Ovary (tissue), 9 donors: Measurements from ENCODE around the gene CHN2. TPM values are rescaled to one million over a fixed set of nuclear protein-coding genes. Genes with fewer than 3 reads are reported as not detected.

ENCODE experiments used
- DNase-seq, 5 donors: peaks; one replicate each; pipeline ENCODE4 v3.0.0-alpha.2; 2019 to 2020
- H3K27ac ChIP-seq, 2 donors: fragments of 200-600 bp; one replicate each; pipeline versions ENCODE4 v1.5.1 to v1.8.0; 2019 to 2022
- H3K27me3 ChIP-seq: fragments of 200-600 bp; one replicate; pipeline ENCODE4 v1.8.0; 2022
- H3K36me3 ChIP-seq: fragments of 200-600 bp; sonication (generic); one replicate; pipeline ENCODE4 v1.5.1; 2019
- H3K4me1 ChIP-seq: one replicate; pipeline ENCODE4 v1.8.1; 2013; ENCODE audit warnings: mild to moderate bottlenecking, moderate library complexity; ENCODE audit not compliant: insufficient read depth
- H3K4me3 ChIP-seq: fragments of 200-600 bp; sonication (generic); one replicate; pipeline ENCODE4 v1.5.1; 2017
- H3K9me3 ChIP-seq, 2 donors: fragments of 200-600 bp in 1 of 2; sonication (generic) in 1 of 2; one replicate each; pipeline versions ENCODE4 v1.5.1 to v1.8.1; 2013 to 2019; ENCODE audit warnings: mild to moderate bottlenecking in 1 of 2, moderate library complexity in 1 of 2
- EP300 ChIP-seq: sonication (generic); formaldehyde crosslinking; IDR thresholded peaks from one replicate; pipeline ENCODE4 v1.6.1; 2017; ENCODE audit warnings: antibody characterized with exemption
- POLR2A ChIP-seq: fragments of 450-650 bp; IDR thresholded peaks from one replicate; pipeline ENCODE4 v1.6.1; 2017; ENCODE audit warnings: antibody characterized with exemption, mild to moderate bottlenecking, moderate library complexity
- WGBS, 3 donors: extraction: QIAGEN DNeasy Blood & Tissue Kit in 1 of 3; methylation state at CpG; one replicate each; pipeline versions ENCODE4 v1.1.5 to v1.1.7; 2013 to 2017; 5-methylcytosine and 5-hydroxymethylcytosine counted together
- intact Hi-C, 4 donors: fragments of 100-400 bp; cut with DNase I; formaldehyde crosslinking; loops; one replicate each; pipeline versions ENCODE4 v1.11.0 to v1.15.1; 2022 to 2023
- polyA plus RNA-seq, 2 donors: library from polyadenylated mRNA; stranded (reverse); fragments of 200-250 nt in 1 of 2; fragments of 350-450 nt in 1 of 2; fragmentation: Illumina TruSeq in 1 of 2; extraction: RNeasy Lipid Tissue Mini Kit (QIAGEN cat#74804) in 1 of 2; gene quantifications; one replicate each; pipeline ENCODE4 v1.2.3, GENCODE V29; 2013 to 2014
- total RNA-seq, 7 donors: library from RNA; depleted of rRNA in 2 of 7; stranded (reverse); fragments of >200 nt in 2 of 7; fragmentation: NEBNext Ultra II Directional in 3 of 7; extraction: Animal tissue kit (Norgen Biotek cat#: 25700) in 3 of 7; gene quantifications; one replicate each; pipeline versions ENCODE4 v1.1.0 to v1.2.4, GENCODE V29; 2016 to 2023
- TF ChIP-seq, protein P1 (sequence below), 3 donors: fragments of 450-650 bp in 2 of 3; fragments of 200-600 bp in 1 of 3; IDR thresholded peaks; one replicate each; pipeline versions ENCODE4 v1.5.1 to v1.8.0; 2016 to 2022; ENCODE audit warnings: antibody characterized with exemption in 3 of 3, mild to moderate bottlenecking in 1 of 3
- donor health status: DM: no; HTN: no; CAD: no; lungs with moderate emphysema.
- donor health status: DM: no; HTN: no; CAD: no.
- donor health status: Bipolar disorder and iron deficiency.
- donor health status: DM: yes; HTN: yes; CAD: no.
- donor health status: DM: no; HTN: no; CAD: no.
- donor health status: DM: yes; HTN: yes; CAD: no.

Gene CHN2
- total and polyA plus RNA-seq, 9 donors, result 17.9 to 32.6 (median 22.3) TPM

DNA sequence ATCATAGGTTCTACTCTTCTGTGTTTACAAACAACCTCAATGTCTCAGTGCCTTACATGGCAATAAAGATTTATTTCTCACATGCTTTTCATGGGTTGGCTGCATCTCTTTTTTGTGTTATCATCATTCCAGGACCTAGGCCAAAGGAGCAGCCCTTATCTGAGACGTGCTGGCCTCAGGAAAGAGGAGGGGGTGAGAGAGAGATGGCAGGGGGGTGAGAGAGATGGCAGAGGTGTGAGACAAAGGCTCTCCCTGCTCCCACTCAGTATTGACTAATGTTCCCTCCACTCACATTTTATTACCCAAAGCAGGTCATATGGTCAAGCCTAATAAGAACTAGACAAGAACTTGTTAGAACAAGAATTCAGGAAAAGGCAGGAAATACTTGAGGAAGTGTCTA, 249.0 kb downstream of the CHN2 start:
- intact Hi-C loops, result no loop called here
- H3K27ac ChIP-seq, result no peak overlapping the region
- H3K36me3 ChIP-seq, result no peaks in the 10 kb centered on the region
- no peak overlapping the region for H3K4me3 ChIP-seq
- no peak for DNase-seq
- H3K9me3 ChIP-seq, result no peaks in the 10 kb centered on the region
- H3K27me3 ChIP-seq, result no peaks in the 10 kb centered on the region
- peaks cover 8% of the 10 kb centered on the region for H3K4me1 ChIP-seq
- 47 to 65% (median 50%) methylated on average over 1 of the region's 1 CpG for WGBS, 3 donors
- TF ChIP-seq POLR2A (no peak), EP300 (no peak)
- TF ChIP-seq, protein P1, sequence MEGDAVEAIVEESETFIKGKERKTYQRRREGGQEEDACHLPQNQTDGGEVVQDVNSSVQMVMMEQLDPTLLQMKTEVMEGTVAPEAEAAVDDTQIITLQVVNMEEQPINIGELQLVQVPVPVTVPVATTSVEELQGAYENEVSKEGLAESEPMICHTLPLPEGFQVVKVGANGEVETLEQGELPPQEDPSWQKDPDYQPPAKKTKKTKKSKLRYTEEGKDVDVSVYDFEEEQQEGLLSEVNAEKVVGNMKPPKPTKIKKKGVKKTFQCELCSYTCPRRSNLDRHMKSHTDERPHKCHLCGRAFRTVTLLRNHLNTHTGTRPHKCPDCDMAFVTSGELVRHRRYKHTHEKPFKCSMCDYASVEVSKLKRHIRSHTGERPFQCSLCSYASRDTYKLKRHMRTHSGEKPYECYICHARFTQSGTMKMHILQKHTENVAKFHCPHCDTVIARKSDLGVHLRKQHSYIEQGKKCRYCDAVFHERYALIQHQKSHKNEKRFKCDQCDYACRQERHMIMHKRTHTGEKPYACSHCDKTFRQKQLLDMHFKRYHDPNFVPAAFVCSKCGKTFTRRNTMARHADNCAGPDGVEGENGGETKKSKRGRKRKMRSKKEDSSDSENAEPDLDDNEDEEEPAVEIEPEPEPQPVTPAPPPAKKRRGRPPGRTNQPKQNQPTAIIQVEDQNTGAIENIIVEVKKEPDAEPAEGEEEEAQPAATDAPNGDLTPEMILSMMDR (IDR thresholded peaks at IDR 0.05), result no peak

DNA sequence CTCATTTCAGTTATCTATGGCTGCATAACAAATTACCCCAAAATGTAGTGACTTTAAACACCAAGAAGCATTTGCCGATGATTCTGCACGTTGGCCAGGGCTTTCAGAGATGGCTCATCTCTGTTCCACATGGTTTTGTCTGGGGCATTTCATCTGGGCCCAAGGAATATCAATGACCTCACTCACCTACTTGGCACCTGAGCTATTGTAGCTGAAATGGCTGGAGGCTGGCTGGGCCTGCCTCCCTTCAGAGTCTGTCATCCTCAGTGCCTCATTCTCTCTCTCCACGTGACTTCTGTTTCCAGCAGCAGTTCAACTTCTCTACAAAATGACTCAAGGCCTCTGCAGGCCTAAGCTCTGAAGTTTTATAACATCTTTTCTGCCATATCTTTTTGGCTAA, 249.7 kb downstream of the CHN2 start:
- H3K27me3 ChIP-seq, result no peaks in the 10 kb centered on the region
- peaks cover 3% of the 10 kb centered on the region for H3K4me1 ChIP-seq
- TF ChIP-seq, protein P1 (IDR thresholded peaks at IDR 0.05), result no peak
- TF ChIP-seq EP300, result no peak
- no peak for TF ChIP-seq POLR2A
- WGBS, 3 donors, result 91 to 97% (median 95%) methylated on average over 3 of the region's 3 CpGs
- intact Hi-C loops, result no loop called here
- no peaks in the 10 kb centered on the region for H3K9me3 ChIP-seq
- H3K4me3 ChIP-seq, result no peak overlapping the region
- no peaks in the 10 kb centered on the region for H3K36me3 ChIP-seq
- DNase-seq, result no peak
- no peak overlapping the region for H3K27ac ChIP-seq

DNA sequence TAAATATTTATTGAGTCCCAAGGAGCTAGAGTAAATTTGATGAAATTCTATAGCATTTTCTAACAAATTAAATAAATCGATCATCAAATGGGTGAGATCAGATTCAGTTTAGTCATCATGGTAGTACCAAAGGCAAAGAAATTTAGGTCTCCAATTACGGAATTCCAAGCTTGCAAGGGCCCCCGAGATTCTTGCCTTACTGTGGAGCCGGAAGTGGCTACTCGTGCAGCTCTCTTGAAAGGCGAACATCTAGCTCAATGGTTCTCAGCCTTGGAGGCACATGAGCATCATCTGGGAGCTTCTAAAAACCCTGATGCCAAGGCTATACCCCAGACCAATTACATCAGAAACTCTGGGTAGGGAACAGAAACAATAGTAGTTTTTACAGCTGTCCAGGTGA, 251.2 kb downstream of the CHN2 start:
- H3K4me1 ChIP-seq, result peaks cover 6% of the 10 kb centered on the region
- intact Hi-C loops, result no loop called here
- no peak overlapping the region for H3K4me3 ChIP-seq
- DNase-seq, result no peak
- no peak for TF ChIP-seq EP300
- TF ChIP-seq, protein P1 (IDR thresholded peaks at IDR 0.05), result no peak
- no peak for TF ChIP-seq POLR2A
- no peaks in the 10 kb centered on the region for H3K27me3 ChIP-seq
- 79 to 91% (median 88%) methylated on average over 6 of the region's 6 CpGs for WGBS, 3 donors
- H3K27ac ChIP-seq, result no peak overlapping the region
- no peaks in the 10 kb centered on the region for H3K36me3 ChIP-seq
- H3K9me3 ChIP-seq, result no peaks in the 10 kb centered on the region

DNA sequence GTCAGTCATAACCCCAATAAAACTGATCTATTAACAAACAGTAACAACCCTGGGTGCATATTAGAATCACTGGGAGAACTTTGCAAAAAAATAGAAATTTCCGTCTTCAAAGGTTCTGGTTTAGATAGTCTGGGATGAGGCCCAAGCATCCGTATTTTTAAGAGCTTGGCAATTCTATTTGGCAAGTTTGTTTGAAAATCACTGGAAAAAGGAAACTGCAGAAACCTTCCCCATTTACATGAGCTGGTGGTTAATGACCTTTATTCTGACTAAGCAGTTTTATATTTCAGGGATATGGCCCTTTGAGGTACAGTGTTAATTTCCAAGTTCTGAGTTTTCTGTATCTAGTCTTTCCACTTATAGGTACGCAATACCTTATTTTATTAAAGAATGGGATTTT, 253.3 kb downstream of the CHN2 start:
- intact Hi-C loops, result no loop called here
- TF ChIP-seq POLR2A, result no peak
- TF ChIP-seq, protein P1 (IDR thresholded peaks at IDR 0.05), result no peak
- no peak for TF ChIP-seq EP300
- no peaks in the 10 kb centered on the region for H3K9me3 ChIP-seq
- H3K4me3 ChIP-seq, result no peak overlapping the region
- peaks cover 9% of the 10 kb centered on the region for H3K4me1 ChIP-seq
- no peaks in the 10 kb centered on the region for H3K36me3 ChIP-seq
- no peaks in the 10 kb centered on the region for H3K27me3 ChIP-seq
- WGBS, 3 donors, result 35 to 42% (median 39%) methylated on average over 3 of the region's 3 CpGs
- H3K27ac ChIP-seq, result peak overlapping the region in 1 of 2 donors; percentile 31
- DNase-seq, result no peak
